NCI-H510A treated with DMSO at 0.1 percent for 48 hours (cell line): ENCODE data around the gene SPNS2.

Experiments used
- DNase-seq: peaks from one replicate; lab custom pipeline; 2025; lab: John Stamatoyannopoulos, UW

The SPNS2 gene

GRCh38 chr17:4537451-4538235 is 39.0 kb downstream of the SPNS2 start:
- no peak for DNase-seq

- no peak for DNase-seq
These were observed 39.7 kb downstream of the SPNS2 start for GRCh38 chr17:4538236-4539002.

- no peak for DNase-seq
These were observed 40.3 kb downstream of the SPNS2 start for GRCh38 chr17:4539025-4539424.

GRCh38 chr17:4539576-4540223 is 41.0 kb downstream of the SPNS2 start:
- no peak for DNase-seq

GRCh38 chr17:4540224-4540651 is 41.6 kb downstream of the SPNS2 start:
- DNase-seq, result no peak

GRCh38 chr17:4540687-4541327 is 42.1 kb downstream of the SPNS2 start:
- no peak for DNase-seq

- DNase-seq, result no peak
These were observed 42.8 kb downstream of the SPNS2 start for GRCh38 chr17:4541328-4542002.

- DNase-seq, result no peak
These were observed 43.5 kb downstream of the SPNS2 start for GRCh38 chr17:4542003-4542725.

GRCh38 chr17:4542726-4543191 is 44.1 kb downstream of the SPNS2 start:
- no peak for DNase-seq

- DNase-seq, result no peak
These were observed 44.9 kb downstream of the SPNS2 start for GRCh38 chr17:4543557-4544026.

- no peak for DNase-seq
These were observed 45.7 kb downstream of the SPNS2 start for GRCh38 chr17:4544135-4544950.

- no peak for DNase-seq
These were observed 46.2 kb downstream of the SPNS2 start for GRCh38 chr17:4544951-4545216.

- DNase-seq, result no peak
These were observed 46.7 kb downstream of the SPNS2 start for GRCh38 chr17:4545217-4545951.

- DNase-seq, result no peak
These were observed 48.6 kb downstream of the SPNS2 start for GRCh38 chr17:4547118-4547906.

- DNase-seq, result no peak
These were observed 49.4 kb downstream of the SPNS2 start for GRCh38 chr17:4548061-4548461.

- DNase-seq, result peak; percentile 21
These were observed 50.2 kb downstream of the SPNS2 start for GRCh38 chr17:4548721-4549531.

- DNase-seq, result no peak
These were observed 51.3 kb downstream of the SPNS2 start for GRCh38 chr17:4549781-4550533.
